NCI-H460 (cell line): ENCODE results near the gene SLPI. TPM values are rescaled to one million over a fixed set of nuclear protein-coding genes. Genes with fewer than 3 reads are reported as not detected.
A peak's percentile ranks its signal among the peaks of the same experiment; 100 is the strongest.

Experiments
- DNase-seq: peaks from one replicate; pipeline ENCODE4 v3.0.0-alpha.2; 2016; ENCODE audit warnings: low read depth; ENCODE audit errors: extremely low read depth
- polyA plus RNA-seq: library from polyadenylated mRNA; depleted of rRNA; stranded (reverse); fragments of >200 nt; gene quantifications from 2 replicates; pipeline ENCODE4 v1.2.3, GENCODE V29; 2014; cell fraction: nucleus; rRNA removed
- total RNA-seq: library from RNA; depleted of rRNA; stranded (reverse); fragments of >200 nt; shearing (Covaris generic); gene quantifications from 2 replicates; pipeline ENCODE4 v1.2.3, GENCODE V29; 2014; rRNA removed

The SLPI gene
- 38.4 and 43.0 TPM in 2 replicates for total RNA-seq
- polyA plus RNA-seq = 11.9 and 24.5 TPM in 2 replicates

- peak; percentile 71 for DNase-seq
These were observed at the start of gene SLPI for GRCh38 chr20:45254383-45255262. Gene SLPI, minus strand, starts transcription at chr20:45254564. Its CDS starts 21 bp downstream, at chr20:45254543.

DNA sequence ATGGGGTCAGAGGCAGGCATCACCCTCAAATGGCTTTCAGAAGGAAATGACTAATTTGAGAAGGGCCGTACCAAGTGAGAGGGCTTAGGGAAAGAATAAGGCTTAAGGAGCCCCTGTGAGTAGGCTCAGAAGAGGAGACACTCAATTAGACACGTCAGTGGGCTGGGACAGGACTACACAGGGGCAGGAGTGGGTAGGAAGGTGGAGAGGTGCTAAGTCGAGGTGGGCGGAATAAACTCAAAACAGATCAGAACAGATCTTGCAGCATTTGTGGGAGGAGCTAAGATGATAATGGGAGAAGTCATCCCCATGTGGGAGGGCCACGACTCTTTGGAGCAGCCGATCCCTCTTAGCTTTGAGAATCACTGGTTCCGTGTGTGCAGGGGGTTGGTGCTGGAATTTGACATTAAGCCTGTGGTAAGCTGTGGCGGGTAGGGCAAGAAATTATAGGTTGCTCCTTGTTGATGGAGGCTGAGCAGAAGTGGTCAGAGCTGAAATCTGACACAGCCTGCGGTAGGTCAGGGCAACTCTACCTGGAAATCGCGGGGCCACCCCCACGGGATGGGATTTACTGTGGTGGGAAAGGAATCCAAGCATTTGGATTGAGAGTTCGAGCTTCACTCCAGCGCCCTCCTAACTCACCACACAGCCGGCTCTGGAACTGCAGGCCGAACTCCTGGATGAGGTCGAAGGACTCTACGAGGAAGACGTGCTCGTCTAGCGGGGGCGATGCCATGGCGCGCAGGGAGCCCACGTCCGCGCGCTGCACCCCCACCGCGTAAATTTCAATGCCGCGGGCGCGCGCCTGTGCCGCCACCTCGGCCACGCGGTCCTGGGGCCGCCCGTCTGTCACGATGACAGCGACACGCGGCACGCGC, 49.5 kb upstream of the SLPI start:
- no peak for DNase-seq

- no peak for DNase-seq
These were observed 47.5 kb upstream of the SLPI start for GRCh38 chr20:45301824-45302271.

- peak; percentile 25 for DNase-seq
These were observed 46.6 kb upstream of the SLPI start for GRCh38 chr20:45300961-45301360.

DNA sequence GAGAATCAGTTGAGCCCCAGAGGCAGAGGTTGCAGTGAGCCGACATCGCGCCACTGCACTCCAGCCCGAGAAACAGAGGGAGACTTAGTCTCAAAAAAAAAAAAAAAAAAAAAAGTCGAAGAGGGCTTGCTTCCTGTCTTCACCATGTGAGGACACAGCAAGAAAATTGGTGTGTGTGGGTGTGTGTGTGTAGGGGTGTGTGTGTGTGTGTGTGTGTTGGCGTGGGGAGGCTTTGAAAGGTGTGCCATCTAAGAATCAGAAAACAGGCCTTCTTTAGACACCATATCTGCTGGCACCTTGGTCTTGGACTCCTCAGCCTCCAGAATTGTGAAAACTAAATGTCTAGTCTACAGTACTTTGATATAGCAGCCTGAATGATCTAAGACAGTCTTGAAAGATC, 45.4 kb upstream of the SLPI start:
- DNase-seq = no peak

DNA sequence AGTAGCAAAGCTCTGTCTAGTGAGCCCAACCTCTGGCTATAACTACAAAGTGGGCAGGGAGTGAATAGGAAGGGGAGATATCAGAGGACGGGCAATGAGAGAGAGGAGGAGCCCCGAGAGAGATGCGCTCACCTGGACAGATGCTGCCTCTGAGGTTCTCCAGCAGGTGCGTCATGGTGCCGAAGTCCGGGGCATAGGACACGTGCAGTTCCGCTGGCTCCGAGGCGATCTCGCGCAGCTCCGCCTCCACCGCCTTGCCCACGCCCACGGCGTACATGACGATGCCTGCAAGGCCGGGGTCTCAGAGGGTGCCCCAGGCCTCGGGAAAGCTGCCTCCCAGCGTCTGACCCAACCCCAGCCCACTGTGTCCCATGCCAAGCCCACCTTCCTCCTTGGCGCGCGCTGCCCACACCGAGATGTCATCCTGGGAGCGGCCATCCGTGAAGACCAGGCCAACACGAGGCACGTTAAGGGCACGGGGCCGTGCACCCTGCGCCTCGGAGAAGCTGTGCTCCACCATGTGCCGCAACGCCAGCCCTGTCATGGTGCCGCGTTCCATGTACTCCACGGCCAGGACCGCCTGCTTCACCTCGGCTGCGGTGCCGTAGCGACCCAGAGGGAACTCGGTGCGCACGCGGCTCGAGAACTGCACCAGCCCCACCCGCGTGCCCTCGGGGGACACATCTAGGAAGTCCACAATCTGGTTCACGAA, 43.6 kb upstream of the SLPI start:
- DNase-seq = no peak

DNA sequence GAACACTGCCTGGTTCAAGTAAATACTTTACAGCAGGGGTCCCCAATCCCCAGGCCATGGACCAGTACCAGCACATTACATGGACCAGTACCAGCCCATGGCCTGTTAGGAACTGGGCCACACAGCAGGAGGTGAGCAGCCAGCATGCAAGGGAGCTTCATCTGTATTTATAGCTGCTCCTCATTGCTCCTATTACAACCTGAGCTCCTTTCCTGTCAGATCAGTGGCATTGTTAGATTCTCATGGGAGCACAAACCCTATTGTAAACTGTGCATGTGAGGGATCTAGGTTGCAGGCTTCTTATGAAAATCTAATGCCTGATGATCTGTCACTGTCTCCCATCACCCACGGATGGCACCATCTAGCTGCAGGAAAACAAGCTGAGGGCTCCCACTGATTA, 40.3 kb upstream of the SLPI start:
- DNase-seq = no peak

GRCh38 chr20:45294003-45294368, 39.6 kb upstream of the SLPI start:
- DNase-seq = no peak

- peak; percentile 83 for DNase-seq
These were observed 39.0 kb upstream of the SLPI start for GRCh38 chr20:45293041-45294002.

GRCh38 chr20:45292343-45292742, 38.0 kb upstream of the SLPI start:
- DNase-seq = no peak

DNA sequence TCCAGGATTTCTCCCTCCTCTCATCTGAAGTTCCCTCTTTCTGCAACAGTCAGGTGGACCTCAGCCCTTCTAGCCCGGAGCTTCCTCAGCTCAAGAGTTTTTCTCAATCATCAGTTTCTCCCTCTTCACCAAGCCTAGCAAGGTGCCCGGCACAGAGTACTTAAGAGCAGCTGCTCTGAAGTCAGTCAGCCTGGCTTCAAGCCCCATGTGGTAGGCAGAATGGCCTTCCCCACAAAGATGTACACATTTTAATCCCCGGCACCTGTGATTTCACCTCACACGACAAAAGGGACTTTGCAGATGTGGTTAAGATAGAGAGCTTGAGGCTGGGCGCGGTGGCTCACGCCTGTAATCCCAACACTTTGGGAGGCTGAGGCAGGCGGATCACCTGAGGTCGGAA, 37.2 kb upstream of the SLPI start:
- no peak for DNase-seq

DNA sequence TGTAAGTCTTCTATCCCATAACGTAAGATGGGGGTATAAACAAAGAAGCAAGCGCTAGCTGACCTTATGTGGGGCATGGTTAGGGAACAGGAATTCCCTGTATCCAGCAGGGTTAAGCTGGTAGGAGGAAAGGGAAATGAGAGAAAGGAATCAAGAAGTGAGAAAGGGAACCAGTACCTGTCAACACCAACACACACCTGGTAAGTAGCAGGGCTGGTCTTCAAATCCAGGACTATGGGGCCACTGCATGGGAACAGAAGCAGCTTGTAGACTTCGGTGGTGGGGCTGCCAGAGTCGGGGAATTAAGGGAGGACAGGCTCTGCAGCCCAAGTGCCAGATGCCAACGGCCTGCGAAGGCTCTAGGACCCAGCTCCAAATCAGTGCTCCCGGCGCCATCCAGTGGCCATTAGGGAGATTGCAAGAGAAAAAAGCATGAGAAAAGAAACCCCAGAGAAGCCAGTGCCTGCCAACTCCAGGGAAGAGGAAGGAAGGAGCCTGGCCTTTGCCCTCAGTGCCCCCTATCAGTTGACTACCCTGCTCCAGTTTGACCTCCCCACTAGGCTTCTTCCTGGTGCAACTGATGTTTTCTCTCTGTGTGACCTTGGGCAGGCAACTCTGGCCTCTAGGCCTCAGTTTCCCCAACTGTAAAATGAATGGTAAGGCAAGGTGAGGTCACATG, 36.5 kb upstream of the SLPI start:
- DNase-seq = peak; percentile 83

DNA sequence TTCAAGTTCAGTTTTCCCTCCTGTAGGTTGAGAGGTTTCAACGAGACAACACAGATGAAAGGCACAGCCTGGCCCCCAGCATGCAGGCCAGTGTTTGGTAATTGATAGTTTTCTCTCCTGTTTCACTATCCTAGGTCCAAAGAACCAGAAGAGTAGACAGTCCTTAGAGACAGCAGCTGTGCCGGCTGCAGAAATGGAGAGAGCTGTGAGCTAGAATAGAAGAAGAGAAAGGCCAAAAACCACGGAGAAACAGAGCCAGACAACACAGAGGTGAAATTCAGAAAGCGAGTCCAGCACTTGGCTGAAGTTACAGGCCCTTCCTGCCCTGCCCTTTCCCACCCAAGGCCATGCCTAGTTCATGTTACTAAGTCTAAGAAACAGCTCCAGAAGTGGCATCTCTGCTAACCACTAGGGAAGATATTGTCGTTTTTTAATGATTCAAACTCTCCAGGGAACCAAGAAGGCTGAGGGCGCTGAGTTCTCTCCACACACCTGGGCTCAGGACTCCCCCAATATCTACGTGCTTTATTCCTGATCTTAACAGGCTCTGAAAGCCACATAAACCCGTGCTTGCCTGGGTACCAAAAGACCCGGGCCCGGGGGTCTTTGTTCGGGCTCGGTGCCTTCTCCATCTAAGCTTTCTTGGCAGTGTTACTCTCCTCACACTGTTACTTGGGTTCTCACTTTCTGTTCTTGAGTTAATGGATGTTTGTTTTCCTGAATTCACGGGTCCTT, 35.7 kb upstream of the SLPI start:
- no peak for DNase-seq

DNA sequence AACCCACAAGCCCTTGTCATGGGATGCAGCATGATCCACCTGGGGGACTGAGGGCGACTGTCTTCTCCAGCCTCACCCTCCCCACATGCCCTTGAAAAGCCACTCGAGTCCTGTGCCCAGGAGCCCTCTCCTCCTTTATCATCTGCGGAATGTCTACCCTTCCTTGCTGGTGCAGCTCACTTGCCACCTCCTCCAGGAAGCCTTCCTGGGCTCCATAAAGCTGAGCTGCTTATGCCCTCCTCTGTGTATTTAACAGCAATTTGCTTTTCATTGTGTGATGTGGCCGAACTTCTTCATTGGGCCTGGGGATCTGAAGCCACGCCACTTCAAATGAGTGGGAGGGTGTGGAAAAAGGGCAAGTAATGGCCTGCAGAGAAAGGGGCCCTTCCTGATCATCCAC, 34.5 kb upstream of the SLPI start:
- DNase-seq = no peak

DNA sequence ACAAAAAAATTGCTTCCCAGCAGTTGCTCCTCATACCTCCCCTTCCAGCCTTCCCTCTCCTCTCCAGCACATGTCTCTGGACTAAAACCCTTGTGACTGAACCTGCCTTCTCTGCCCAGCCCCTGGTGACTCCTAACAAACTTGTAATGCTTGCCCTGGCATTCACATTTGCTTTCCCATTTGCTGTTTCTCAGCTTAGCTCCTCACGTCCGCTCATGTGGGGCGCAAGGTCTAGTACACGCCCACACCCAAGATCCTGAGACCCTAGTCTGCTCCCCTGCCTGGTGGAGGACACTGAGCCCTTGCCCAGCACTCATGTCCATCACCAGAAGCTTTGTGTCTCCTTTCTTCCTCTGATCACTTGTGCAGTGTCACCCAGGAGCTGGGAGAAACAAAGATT, 34.0 kb upstream of the SLPI start:
- no peak for DNase-seq

DNA sequence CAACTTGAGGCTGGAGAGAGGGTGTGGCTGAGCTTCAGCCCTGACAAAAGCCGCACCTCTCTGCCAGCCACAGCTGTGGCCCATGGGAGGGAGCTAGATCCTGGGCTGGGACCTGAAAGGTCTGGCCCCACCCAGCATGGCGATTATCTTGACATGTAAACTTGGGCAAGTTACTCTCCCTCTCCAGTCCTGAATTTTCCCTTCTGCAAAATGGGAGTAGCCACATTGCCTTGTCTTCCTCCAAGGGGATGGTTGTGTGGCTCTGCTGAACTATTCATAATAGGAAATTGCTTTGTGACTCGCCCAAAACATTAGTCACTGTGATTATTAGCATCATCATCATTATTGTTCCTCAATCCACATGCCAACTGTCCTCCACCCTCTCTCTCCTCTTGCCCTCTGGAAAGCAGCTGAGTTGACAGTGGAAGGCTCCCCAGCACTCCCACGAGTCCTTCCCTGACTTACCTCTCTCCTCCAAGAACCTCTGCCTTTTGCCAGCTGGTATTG, 29.2 kb upstream of the SLPI start:
- DNase-seq = no peak

DNA sequence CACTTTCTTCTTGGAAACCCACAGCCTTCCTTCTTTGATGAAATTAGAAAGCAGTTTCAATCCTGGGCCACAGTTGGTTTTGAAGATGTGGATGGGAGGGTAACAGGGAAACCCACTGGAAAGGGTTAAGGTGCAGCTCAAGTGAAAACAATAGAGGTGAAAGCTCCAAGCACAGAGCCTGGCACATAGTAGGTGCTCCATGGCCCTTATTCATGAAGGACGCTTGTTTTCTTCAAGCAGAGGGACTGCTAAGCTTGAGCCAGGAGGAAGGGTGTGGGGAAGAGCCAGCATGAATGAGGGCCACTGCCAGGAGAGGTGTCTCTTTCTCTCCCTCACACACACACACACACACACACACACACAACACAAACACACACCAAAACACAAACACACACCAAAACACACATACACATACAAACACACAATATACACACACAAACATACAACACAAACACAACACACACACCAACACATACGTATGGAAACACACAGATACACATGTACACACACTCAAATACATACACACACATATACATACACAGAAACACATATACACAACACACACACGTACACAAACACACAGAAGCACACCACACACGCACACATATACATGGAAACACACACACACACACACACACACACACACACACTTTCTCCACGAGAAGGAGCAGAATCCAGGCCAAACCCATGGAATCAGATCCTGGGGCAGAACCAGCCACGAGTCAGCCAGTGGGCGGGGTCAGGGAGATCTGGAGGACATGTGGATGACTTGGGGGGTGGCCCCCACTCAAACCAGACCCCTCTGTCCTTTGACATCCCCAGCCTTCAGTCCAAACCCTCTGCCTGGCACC, 28.6 kb upstream of the SLPI start:
- DNase-seq = no peak
